ENCODE measurements around the gene SFMBT2.

- TF ChIP-seq REST (IDR thresholded peaks at IDR 0.05; ENCODE audit: low read depth), result no peak
- no peak for TF ChIP-seq TAF1 (IDR thresholded peaks at IDR 0.05; ENCODE audit: low read depth)
- no peak for TF ChIP-seq EP300 (IDR thresholded peaks at IDR 0.05; ENCODE audit: borderline replicate concordance)
- no peak for TF ChIP-seq MAX (IDR thresholded peaks at IDR 0.05)
- no peak for TF ChIP-seq YY1 (IDR thresholded peaks at IDR 0.05; ENCODE audit: low read depth)
Observed at GRCh38 chr10:7406712-7407333, 4.0 kb downstream of the SFMBT2 start.

Measured in Ishikawa (cell line).